HepG2 (cell line): ENCODE measurements around the gene GJA5. TPM values are rescaled to one million over a fixed set of nuclear protein-coding genes. Genes with fewer than 3 reads are reported as not detected.
A peak's percentile ranks its signal among the peaks of the same experiment; 100 is the strongest.

ENCODE experiments used
- ATAC-seq: fragments of 200-7000 bp; cut with Tn5 transposase; 3 replicates; pipeline ENCODE4 v1.9.1; 2020; ENCODE audit warnings: mild to moderate bottlenecking, moderate library complexity
- BruUV-seq: library from RNA; stranded (reverse); fragments of 400-500 nt; replicated peaks from 2 replicates; lab custom pipeline; 2021; lab: Mats Ljungman, UMichigan
- CTCF ChIA-PET: fragments of 300-600 bp; formaldehyde crosslinking; extraction: SDS; loops from one replicate; lab custom pipeline; 2021; ENCODE audit warnings: low total read pairs, inconsistent platforms, low intra/inter-chr PET ratio; lab: Yijun Ruan, JAX
- POLR2A ChIA-PET: fragments of 350-600 bp; sonication (Branson Sonifier 250); formaldehyde crosslinking; loops from one replicate; lab custom pipeline; 2020; ENCODE audit warnings: antibody characterized with exemption, inconsistent platforms; lab: Yijun Ruan, JAX
- DNase-seq: peaks from one replicate; pipeline ENCODE4 v3.0.0-alpha.2; 2015; ENCODE audit warnings: low spot score
- FAIRE-seq: peaks from 3 replicates; lab custom pipeline; 2011; peaks lifted over from hg19 to GRCh38; lab: Jason Lieb, UNC
- H2AFZ ChIP-seq: one replicate; pipeline ENCODE4 v1.6.1; 2011; ENCODE audit warnings: low read length, inconsistent platforms
- H3K27ac ChIP-seq: fragments of 300-600 bp; 3 replicates; pipeline ENCODE4 v1.8.0; 2011; ENCODE audit warnings: mixed run types, mild to moderate bottlenecking, mixed read lengths, low read length, inconsistent platforms; ENCODE audit not compliant: insufficient read depth; ENCODE audit errors: extremely low read length
- H3K27me3 ChIP-seq, 2 experiments: fragments of 200-600 bp in 1 of 2; 2 replicates in 1 of 2; 3 replicates in 1 of 2; pipeline versions ENCODE4 v1.6.0 to v1.8.0; 2011; ENCODE audit warnings: low read length in 2 of 2, mild to moderate bottlenecking in 2 of 2, moderate library complexity in 2 of 2, inconsistent platforms in 1 of 2; ENCODE audit not compliant: insufficient read depth in 2 of 2, control insufficient read depth in 1 of 2
- H3K36me3 ChIP-seq, 2 experiments: fragments of 200-600 bp in 1 of 2; replicated peaks in 1 of 2; 2 replicates in 1 of 2; 3 replicates in 1 of 2; pipeline versions ENCODE4 v1.5.1 to v1.8.0; 2011; ENCODE audit warnings: low read length in 2 of 2, inconsistent platforms in 1 of 2; ENCODE audit not compliant: insufficient read depth in 2 of 2, control insufficient read depth in 1 of 2
- H3K4me1 ChIP-seq: 2 replicates; pipeline ENCODE4 v1.5.1; 2012; ENCODE audit warnings: low read length, inconsistent platforms; ENCODE audit not compliant: insufficient read depth
- H3K4me2 ChIP-seq: 2 replicates; pipeline ENCODE4 v1.6.0; 2011; ENCODE audit warnings: low read depth, low read length, inconsistent platforms
- H3K4me3 ChIP-seq, 3 experiments: fragments of 200-600 bp in 1 of 3; sonication (generic), shearing (Covaris generic) in 1 of 3; replicated peaks in 1 of 3; 2 replicates each; pipeline ENCODE4 v1.5.1; 2011 to 2016; ENCODE audit warnings: low read length in 3 of 3, inconsistent platforms in 2 of 3, low read depth in 2 of 3, mild to moderate bottlenecking in 2 of 3, control low read depth in 1 of 3, mixed read lengths in 1 of 3; ENCODE audit not compliant: insufficient read depth in 1 of 3
- H3K79me2 ChIP-seq: one replicate; pipeline ENCODE4 v1.6.1; 2011; ENCODE audit warnings: low read length, inconsistent platforms; ENCODE audit not compliant: insufficient read depth
- H3K9ac ChIP-seq: 2 replicates; pipeline ENCODE4 v1.6.0; 2011; ENCODE audit warnings: mild to moderate bottlenecking, low read depth, low read length, inconsistent platforms; ENCODE audit not compliant: insufficient read depth
- H3K9me3 ChIP-seq: 2 replicates; pipeline ENCODE4 v1.5.1; 2012; ENCODE audit warnings: mild to moderate bottlenecking, low read length
- H4K20me1 ChIP-seq: 2 replicates; pipeline ENCODE4 v1.6.0; 2011; ENCODE audit warnings: inconsistent platforms, mild to moderate bottlenecking, low read length, moderate library complexity; ENCODE audit not compliant: insufficient read depth
- NFAT5 ChIP-seq: sonication (generic); formaldehyde crosslinking; IDR thresholded peaks from 2 replicates; pipeline ENCODE4 v1.4.0; 2020; ENCODE audit warnings: missing genetic modification reagents
- PHF8 ChIP-seq: sonication (generic); formaldehyde crosslinking; IDR thresholded peaks from 2 replicates; pipeline ENCODE4 v1.5.0; 2020; ENCODE audit warnings: missing genetic modification reagents
- POGK ChIP-seq: sonication (generic); formaldehyde crosslinking; conservative IDR thresholded peaks from 2 replicates; pipeline ENCODE4 v1.8.0; 2022; ENCODE audit warnings: mild to moderate bottlenecking, moderate library complexity, missing genetic modification reagents
- ZNF225 ChIP-seq: sonication (generic); formaldehyde crosslinking; IDR thresholded peaks from 2 replicates; pipeline ENCODE4 v1.4.0; 2020; ENCODE audit warnings: mild to moderate bottlenecking, missing genetic modification reagents
- ZNF547 ChIP-seq: sonication (generic); formaldehyde crosslinking; IDR thresholded peaks from 2 replicates; pipeline ENCODE4 v1.5.1; 2020; ENCODE audit warnings: mild to moderate bottlenecking, missing genetic modification reagents
- ZNF652 ChIP-seq: IDR thresholded peaks from 2 replicates; pipeline ENCODE4 v1.6.1; 2016; ENCODE audit warnings: low read depth, borderline replicate concordance
- WGBS: methylation state at CpG from one replicate; pipeline ENCODE4 v1.1.6; 2017; ENCODE audit warnings: low lambda C conversion rate; 5-methylcytosine and 5-hydroxymethylcytosine counted together
- in situ Hi-C: cut with HindIII; loops from 2 replicates; pipeline ENCODE4 v1.10.0; 2017; ENCODE audit warnings: low pct_unique_long_range_greater_than_20kb; ENCODE audit not compliant: extremely low pct_ligation_motif_present
- intact Hi-C: fragments of 100-400 bp; cut with micrococcal nuclease; formaldehyde crosslinking; loops from one replicate; pipeline ENCODE4 v1.10.0; 2022; ENCODE audit not compliant: unreplicated experiment
- polyA plus RNA-seq, 8 experiments: library from polyadenylated mRNA; depleted of rRNA in 3 of 8; stranded (reverse) in 7 of 8; unstranded in 1 of 8; fragments of >200 nt; fragmentation: Illumina TruSeq in 4 of 8; extraction: Trizol in 4 of 8; gene quantifications; 2 replicates each; pipeline versions ENCODE4 v1.2.1 to v1.2.3, GENCODE V29; 2011 to 2016; ENCODE audit warnings: low read depth in 4 of 8, missing spikeins in 1 of 8, mixed read lengths in 1 of 8; ENCODE audit not compliant: insufficient read depth in 1 of 8
- total RNA-seq, 5 experiments: library from RNA; depleted of rRNA; stranded (reverse); fragments of >200 nt; fragmentation: Illumina TruSeq; extraction: Trizol; gene quantifications; 2 replicates each; pipeline ENCODE4 v1.2.3, GENCODE V29; 2016; ENCODE audit warnings: low read depth in 1 of 5

Gene GJA5
- total and polyA plus RNA-seq, 2 of the 13 experiments (the other 11 are each of a cell fraction or from before 2014, with no cell fraction given) = not detected

GRCh38 chr1:147720557-147720956, 39.8 kb downstream of the GJA5 start (continued):
- TF ChIP-seq NFAT5 (CRISPR knock-in tag) (no peak), ZNF547 (CRISPR knock-in tag) (no peak), PHF8 (CRISPR knock-in tag) (no peak), ZNF225 (CRISPR knock-in tag) (no peak)
- TF ChIP-seq, all 625 proteins: peak for 0

GRCh38 chr1:147719711-147720225, 40.6 kb downstream of the GJA5 start:
- no peaks in the 10 kb centered on the region for H4K20me1 ChIP-seq
- H3K4me3 ChIP-seq = no peak overlapping the region
- H3K9me3 ChIP-seq = no peaks in the 10 kb centered on the region
- ChIA-PET POLR2A (no interaction called here), CTCF (no interaction called here)
- TF ChIP-seq ZNF652 (no peak), POGK (CRISPR knock-in tag) (no peak)
- no peak for FAIRE-seq
- H3K36me3 ChIP-seq = no peaks in the 10 kb centered on the region
- no peak overlapping the region for H3K9ac ChIP-seq
- no peak for ATAC-seq
- H3K79me2 ChIP-seq = no peaks in the 10 kb centered on the region
- 0 out of 5 replicates have a peak, but pooled peaks cover 0 to 6% of the 10 kb centered on the region in 2 experiments for H3K27me3 ChIP-seq
- in situ Hi-C loops = loop anchor here (5.0 kb wide), 1 partner anchor 173 kb away; no protein-coding TSS in a partner anchor
- BruUV-seq = no TSS peak
- WGBS = 50% methylated on average over 7 of the region's 7 CpGs
- peaks cover 38% of the 10 kb centered on the region for H3K4me1 ChIP-seq
- DNase-seq = no peak
- 0 out of 2 replicates have a peak overlapping the region, but pooled peaks have one; percentile 14 for H3K4me2 ChIP-seq
- H3K27ac ChIP-seq = no peak overlapping the region
- H2AFZ ChIP-seq = no peak overlapping the region
- intact Hi-C loops = no loop called here
